A549 (cell line): ENCODE results near the gene ANKRD17. TPM values are rescaled to one million over a fixed set of nuclear protein-coding genes. Genes with fewer than 3 reads are reported as not detected.

Experiments
- ATAC-seq, 2 experiments: fragments of 200-7000 bp in 1 of 2; fragments of >200 bp in 1 of 2; cut with Nextera tagmentation in 1 of 2; cut with Tn5 transposase in 1 of 2; 3 replicates each; pipeline versions ENCODE4 v1.8.0 to v1.9.1; 2018 to 2020; ENCODE audit warnings: mild to moderate bottlenecking in 1 of 2, moderate library complexity in 1 of 2
- CTCF ChIA-PET: fragments of 300-600 bp; sonication (Branson Sonifier 250); formaldehyde crosslinking; extraction: SDS; loops from one replicate; lab custom pipeline; 2021; ENCODE audit warnings: antibody characterized with exemption, inconsistent platforms; lab: Yijun Ruan, JAX
- POLR2A ChIA-PET: fragments of 350-600 bp; formaldehyde crosslinking; extraction: SDS; loops from one replicate; lab custom pipeline; 2021; ENCODE audit warnings: antibody characterized with exemption, inconsistent platforms; lab: Yijun Ruan, JAX
- DNase-seq, 2 experiments: peaks; one replicate each; pipeline versions ENCODE4 v3.0.0 to v3.0.0-alpha.2; 2011 to 2016; ENCODE audit warnings: low read depth in 1 of 2, low spot score in 1 of 2
- FAIRE-seq: peaks from 2 replicates; lab custom pipeline; 2011; peaks lifted over from hg19 to GRCh38; lab: Jason Lieb, UNC
- H3K27ac ChIP-seq, 2 experiments: fragments of >200 bp; sonication (Bioruptor Twin); formaldehyde crosslinking; 3 replicates each; pipeline ENCODE4 v1.5.1; 2016 to 2017
- H3K4me1 ChIP-seq: fragments of >200 bp; sonication (Bioruptor Twin); formaldehyde crosslinking; 3 replicates; pipeline ENCODE4 v1.6.1; 2016
- H3K4me2 ChIP-seq: fragments of >200 bp; sonication (Bioruptor Twin); formaldehyde crosslinking; 3 replicates; pipeline ENCODE4 v1.6.1; 2016
- H3K4me3 ChIP-seq: fragments of >200 bp; sonication (Bioruptor Twin); formaldehyde crosslinking; 3 replicates; pipeline ENCODE4 v1.5.1; 2016
- H3K9me3 ChIP-seq: fragments of >200 bp; sonication (Bioruptor Twin); formaldehyde crosslinking; 3 replicates; pipeline ENCODE4 v1.6.1; 2016
- ATOH8 ChIP-seq: fragments of 250-450 bp; sonication (Bioruptor Pico); IDR thresholded peaks from 2 replicates; pipeline ENCODE4 v1.5.0; 2020; ENCODE audit warnings: low read depth, mild to moderate bottlenecking, moderate library complexity
- CHD2 ChIP-seq: fragments of 150-350 bp; IDR thresholded peaks from 2 replicates; pipeline ENCODE4 v1.6.1; 2014; ENCODE audit warnings: low read length; ENCODE audit not compliant: partially characterized antibody
- CTCF ChIP-seq: fragments of >200 bp; sonication (Bioruptor Twin); formaldehyde crosslinking; IDR thresholded peaks from 3 replicates; pipeline ENCODE4 v1.5.1; 2016
- EHF ChIP-seq: fragments of 250-450 bp; sonication (Bioruptor Pico); IDR thresholded peaks from 2 replicates; pipeline ENCODE4 v1.5.0; 2020; ENCODE audit warnings: mild to moderate bottlenecking
- EHMT2 ChIP-seq: fragments of 200-600 bp; sonication (generic); IDR thresholded peaks from 2 replicates; pipeline ENCODE4 v1.6.1; 2016; ENCODE audit warnings: antibody characterized with exemption, low read depth, mild to moderate bottlenecking, moderate library complexity
- ESRRA ChIP-seq: fragments of 150-350 bp; IDR thresholded peaks from 2 replicates; pipeline ENCODE4 v1.6.1; 2014; ENCODE audit warnings: mild to moderate bottlenecking, low read length, borderline replicate concordance
- FOSB ChIP-seq: fragments of 250-450 bp; sonication (Bioruptor Pico); IDR thresholded peaks from 2 replicates; pipeline ENCODE4 v1.5.0; 2020; ENCODE audit warnings: mild to moderate bottlenecking, moderate library complexity
- FOXS1 ChIP-seq: fragments of 250-450 bp; sonication (Bioruptor Pico); IDR thresholded peaks from 2 replicates; pipeline ENCODE4 v1.5.0; 2020; ENCODE audit warnings: mild to moderate bottlenecking, moderate library complexity
- GATA3 ChIP-seq: IDR thresholded peaks from 2 replicates; pipeline ENCODE4 v1.6.1; 2012; ENCODE audit warnings: borderline replicate concordance
- HMGXB4 ChIP-seq: fragments of 250-450 bp; sonication (Bioruptor Pico); IDR thresholded peaks from 2 replicates; pipeline ENCODE4 v1.5.0; 2021; ENCODE audit warnings: mild to moderate bottlenecking, moderate library complexity, borderline replicate concordance
- JUNB ChIP-seq: fragments of >200 bp; sonication (Bioruptor Twin); formaldehyde crosslinking; IDR thresholded peaks from 2 replicates; pipeline ENCODE4 v1.6.1; 2016
- KDM1A ChIP-seq: fragments of 200-600 bp; sonication (generic); IDR thresholded peaks from 2 replicates; pipeline ENCODE4 v1.6.1; 2016; ENCODE audit warnings: low read depth, mild to moderate bottlenecking
- KDM5A ChIP-seq: fragments of 200-600 bp; sonication (generic); IDR thresholded peaks from 2 replicates; pipeline ENCODE4 v1.6.1; 2016; ENCODE audit warnings: antibody characterized with exemption, mild to moderate bottlenecking
- MAX ChIP-seq: IDR thresholded peaks from 2 replicates; pipeline ENCODE4 v1.6.1; 2012
- MYC ChIP-seq: IDR thresholded peaks from 2 replicates; pipeline ENCODE4 v1.6.1; 2012; ENCODE audit warnings: mild to moderate bottlenecking, inconsistent platforms, low read length, improper control_type of control experiment, borderline replicate concordance
- NR3C1 ChIP-seq: fragments of >200 bp; sonication (Bioruptor Twin); formaldehyde crosslinking; IDR thresholded peaks from 3 replicates; pipeline ENCODE4 v1.6.1; 2017
- RARB ChIP-seq: fragments of 250-450 bp; sonication (Bioruptor Pico); IDR thresholded peaks from 2 replicates; pipeline ENCODE4 v1.8.0; 2021; ENCODE audit warnings: mild to moderate bottlenecking, moderate library complexity
- RCOR1 ChIP-seq: fragments of 150-350 bp; IDR thresholded peaks from 2 replicates; pipeline ENCODE4 v1.6.1; 2014; ENCODE audit warnings: antibody characterized with exemption, low read length, low read depth
- RFX5 ChIP-seq: fragments of 450-650 bp; IDR thresholded peaks from 2 replicates; pipeline ENCODE4 v1.7.1; 2014; ENCODE audit warnings: antibody characterized with exemption, mild to moderate bottlenecking, moderate library complexity
- SMC3 ChIP-seq: fragments of >200 bp; sonication (Bioruptor Twin); formaldehyde crosslinking; IDR thresholded peaks from 3 replicates; pipeline ENCODE4 v1.6.1; 2018; ENCODE audit warnings: inconsistent platforms
- TFCP2L1 ChIP-seq: fragments of 250-450 bp; sonication (Bioruptor Pico); IDR thresholded peaks from 2 replicates; pipeline ENCODE4 v1.5.0; 2021; ENCODE audit warnings: mild to moderate bottlenecking
- TP53 ChIP-seq: fragments of 250-450 bp; sonication (Bioruptor Pico); IDR thresholded peaks from 2 replicates; pipeline ENCODE4 v1.5.0; 2021; ENCODE audit warnings: mild to moderate bottlenecking, moderate library complexity
- ZC3H11A ChIP-seq: fragments of 450-650 bp; IDR thresholded peaks from 2 replicates; pipeline ENCODE4 v1.6.1; 2014; ENCODE audit warnings: antibody characterized with exemption, mild to moderate bottlenecking
- ZFP36 ChIP-seq: fragments of 450-650 bp; IDR thresholded peaks from 2 replicates; pipeline ENCODE4 v1.6.1; 2014; ENCODE audit warnings: borderline replicate concordance; ENCODE audit not compliant: partially characterized antibody
- ZNF302 ChIP-seq: fragments of 250-450 bp; sonication (Bioruptor Pico); IDR thresholded peaks from 2 replicates; pipeline ENCODE4 v1.9.0; 2021; ENCODE audit warnings: inconsistent platforms, mild to moderate bottlenecking, moderate library complexity
- ZSCAN20 ChIP-seq: fragments of 250-450 bp; sonication (Bioruptor Pico); IDR thresholded peaks from 2 replicates; pipeline ENCODE4 v1.8.0; 2022; ENCODE audit warnings: mild to moderate bottlenecking, moderate library complexity
- WGBS: methylation state at CpG from one replicate; pipeline ENCODE4 v1.1.6; 2017; ENCODE audit errors: missing lambda C conversion rate; 5-methylcytosine and 5-hydroxymethylcytosine counted together
- polyA plus RNA-seq, 4 experiments: library from polyadenylated mRNA; depleted of rRNA in 3 of 4; stranded (reverse); fragments of >200 nt; fragmentation: RNase III in 1 of 4; extraction: RNeasy Plus Mini Kit Qiagen cat#74134 plus additional on column Dnase treatment in 1 of 4; gene quantifications; 2 replicates in 3 of 4; 3 replicates in 1 of 4; pipeline ENCODE4 v1.2.3, GENCODE V29; 2011 to 2017
- TF ChIP-seq, protein P1 (sequence below): IDR thresholded peaks from 2 replicates; pipeline ENCODE4 v1.6.1; 2012; ENCODE audit warnings: low read depth, borderline replicate concordance

ANKRD17 gene
- polyA plus RNA-seq, 2 of the 4 experiments (the other 2 are of a cell fraction): 18.1 to 43.5 TPM

GRCh38 chr4:73090738-73091137 lies 167.9 kb downstream of the ANKRD17 start:
- CTCF ChIA-PET: no interaction called here
- Histone ChIP-seq H3K4me1 (no peaks in the 10 kb centered on the region), H3K4me2 (no peak overlapping the region), H3K4me3 (no peak overlapping the region), H3K9me3 (no peaks in the 10 kb centered on the region), H3K27ac (no peak overlapping the region)
- 71% methylated on average over 1 of the region's 1 CpG for WGBS
- POLR2A ChIA-PET: no interaction called here
- ATAC-seq (no peak), FAIRE-seq (no peak), DNase-seq (no peak)
- no peak for TF ChIP-seq ZSCAN20 (CRISPR knock-in tag)
- TF ChIP-seq CHD2: no peak
- TF ChIP-seq SMC3: no peak
- TF ChIP-seq TP53 (CRISPR knock-in tag): no peak
- TF ChIP-seq, protein P1, sequence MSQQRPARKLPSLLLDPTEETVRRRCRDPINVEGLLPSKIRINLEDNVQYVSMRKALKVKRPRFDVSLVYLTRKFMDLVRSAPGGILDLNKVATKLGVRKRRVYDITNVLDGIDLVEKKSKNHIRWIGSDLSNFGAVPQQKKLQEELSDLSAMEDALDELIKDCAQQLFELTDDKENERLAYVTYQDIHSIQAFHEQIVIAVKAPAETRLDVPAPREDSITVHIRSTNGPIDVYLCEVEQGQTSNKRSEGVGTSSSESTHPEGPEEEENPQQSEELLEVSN: no peak
- no peak for TF ChIP-seq ZC3H11A
- no peak for TF ChIP-seq GATA3
- TF ChIP-seq CTCF: no peak
- TF ChIP-seq EHMT2: no peak
- TF ChIP-seq ZFP36: no peak

- H3K4me1 ChIP-seq: no peaks in the 10 kb centered on the region
- DNase-seq (no peak), ATAC-seq (no peak), FAIRE-seq (no peak)
- no peaks in the 10 kb centered on the region for H3K9me3 ChIP-seq
- ChIA-PET CTCF (no interaction called here), POLR2A (no interaction called here)
- no peak overlapping the region for H3K27ac ChIP-seq
- no peak overlapping the region for H3K4me3 ChIP-seq
- no peak overlapping the region for H3K4me2 ChIP-seq
- TF ChIP-seq EHF (CRISPR knock-in tag): no peak
- TF ChIP-seq ZFP36: no peak
- no peak for TF ChIP-seq FOSB (CRISPR knock-in tag)
- TF ChIP-seq JUNB: no peak
- no peak for TF ChIP-seq ZNF302 (CRISPR knock-in tag)
- TF ChIP-seq KDM5A: no peak
- TF ChIP-seq ATOH8 (CRISPR knock-in tag): no peak
- TF ChIP-seq MYC: no peak
- no peak for TF ChIP-seq NR3C1
- no peak for TF ChIP-seq TFCP2L1 (CRISPR knock-in tag)
- TF ChIP-seq FOXS1 (CRISPR knock-in tag): no peak
- TF ChIP-seq RCOR1: no peak
- TF ChIP-seq HMGXB4 (CRISPR knock-in tag): no peak
- no peak for TF ChIP-seq KDM1A
- TF ChIP-seq RFX5: no peak
- no peak for TF ChIP-seq MAX
- TF ChIP-seq ESRRA: no peak
- no peak for TF ChIP-seq RARB (CRISPR knock-in tag)
- TF ChIP-seq GATA3: no peak
Observed at GRCh38 chr4:73087871-73088270, 170.7 kb downstream of the ANKRD17 start.
